Esophagus squamous epithelium (tissue), 5 donors: ENCODE measurements around the gene IGF1R. TPM values are rescaled to one million over a fixed set of nuclear protein-coding genes. Genes with fewer than 3 reads are reported as not detected.

Source experiments
- DNase-seq: peaks from one replicate; lab custom pipeline; 2025; lab: John Stamatoyannopoulos, UW
- H3K27ac ChIP-seq, 4 donors: fragments of 200-600 bp; sonication (generic); one replicate each; pipeline ENCODE4 v1.5.1; 2016 to 2019; ENCODE audit warnings: mild to moderate bottlenecking in 1 of 4
- H3K27me3 ChIP-seq, 4 donors: fragments of 200-600 bp; sonication (generic); 1 replicate in 3 of 4; 2 replicates in 1 of 4; pipeline versions ENCODE4 v1.5.1 to v1.6.0; 2017 to 2021; ENCODE audit warnings: antibody characterized with exemption in 1 of 4
- H3K36me3 ChIP-seq, 3 donors: fragments of 200-600 bp; sonication (generic); one replicate each; pipeline ENCODE4 v1.5.1; 2016 to 2019
- H3K4me1 ChIP-seq, 3 donors: fragments of 200-600 bp; sonication (generic); one replicate each; pipeline ENCODE4 v1.5.1; 2017 to 2019
- H3K4me3 ChIP-seq, 4 donors: fragments of 200-600 bp; sonication (generic); 1 replicate in 3 of 4; 2 replicates in 1 of 4; pipeline ENCODE4 v1.5.1; 2016 to 2019; ENCODE audit warnings: mild to moderate bottlenecking in 2 of 4, moderate library complexity in 1 of 4
- H3K9me3 ChIP-seq, 3 donors: fragments of 200-600 bp; sonication (generic); one replicate each; pipeline ENCODE4 v1.5.1; 2016 to 2019
- POLR2A ChIP-seq, 4 donors: fragments of 450-650 bp; IDR thresholded peaks; one replicate each; pipeline ENCODE4 v1.6.1; 2017; ENCODE audit warnings: antibody characterized with exemption in 4 of 4, mild to moderate bottlenecking in 4 of 4, moderate library complexity in 3 of 4
- WGBS, 2 donors: methylation state at CpG; one replicate each; pipeline ENCODE4 v1.1.5; 2018; 5-methylcytosine and 5-hydroxymethylcytosine counted together
- intact Hi-C: fragments of 100-400 bp; cut with DNase I; formaldehyde crosslinking; loops from one replicate; pipeline ENCODE4 v1.15.0; 2022
- total RNA-seq, 4 donors: library from RNA; depleted of rRNA; stranded (reverse); fragments of >200 nt; gene quantifications; one replicate each; pipeline ENCODE4 v1.1.0, GENCODE V29; 2016
- TF ChIP-seq, protein P1 (sequence below), 6 experiments: fragments of 450-650 bp in 4 of 6; fragments of 200-600 bp in 2 of 6; sonication (generic) in 2 of 6; IDR thresholded peaks; one replicate each; pipeline ENCODE4 v1.5.1; 2016 to 2019; ENCODE audit warnings: antibody characterized with exemption in 6 of 6, mild to moderate bottlenecking in 4 of 6, moderate library complexity in 4 of 6
- donor health status: DM: yes; HTN: yes; CAD: no.

IGF1R gene
- total RNA-seq, 4 donors from 2014 or later = 20.5 to 54.8 (median 40.4) TPM

- DNase-seq = no peak
- Histone ChIP-seq H3K9me3 (no peaks in the 10 kb centered on the region), H3K4me3 (peak overlapping the region; percentile 69 to 93 (median 82)), H3K27ac (peak overlapping the region; percentile 85 to 98 (median 96)), H3K27me3 (peaks cover 0 to 35% (median 0%) of the 10 kb centered on the region in 4 donors), H3K36me3 (no peaks in the 10 kb centered on the region), H3K4me1 (peaks cover 0 to 39% (median 2%) of the 10 kb centered on the region in 3 donors)
- intact Hi-C loops = loop anchor here (5.0 to 10.0 kb wide), 2 partner anchors 125 to 418 kb away; no protein-coding TSS in a partner anchor
- 0% methylated on average over 3 of the region's 77 CpGs for WGBS, 2 donors
- peak in 1 of 4 donors; percentile 10 for TF ChIP-seq POLR2A (IDR thresholded peaks at IDR 0.05)
- TF ChIP-seq, protein P1, sequence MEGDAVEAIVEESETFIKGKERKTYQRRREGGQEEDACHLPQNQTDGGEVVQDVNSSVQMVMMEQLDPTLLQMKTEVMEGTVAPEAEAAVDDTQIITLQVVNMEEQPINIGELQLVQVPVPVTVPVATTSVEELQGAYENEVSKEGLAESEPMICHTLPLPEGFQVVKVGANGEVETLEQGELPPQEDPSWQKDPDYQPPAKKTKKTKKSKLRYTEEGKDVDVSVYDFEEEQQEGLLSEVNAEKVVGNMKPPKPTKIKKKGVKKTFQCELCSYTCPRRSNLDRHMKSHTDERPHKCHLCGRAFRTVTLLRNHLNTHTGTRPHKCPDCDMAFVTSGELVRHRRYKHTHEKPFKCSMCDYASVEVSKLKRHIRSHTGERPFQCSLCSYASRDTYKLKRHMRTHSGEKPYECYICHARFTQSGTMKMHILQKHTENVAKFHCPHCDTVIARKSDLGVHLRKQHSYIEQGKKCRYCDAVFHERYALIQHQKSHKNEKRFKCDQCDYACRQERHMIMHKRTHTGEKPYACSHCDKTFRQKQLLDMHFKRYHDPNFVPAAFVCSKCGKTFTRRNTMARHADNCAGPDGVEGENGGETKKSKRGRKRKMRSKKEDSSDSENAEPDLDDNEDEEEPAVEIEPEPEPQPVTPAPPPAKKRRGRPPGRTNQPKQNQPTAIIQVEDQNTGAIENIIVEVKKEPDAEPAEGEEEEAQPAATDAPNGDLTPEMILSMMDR (IDR thresholded peaks at IDR 0.05) = peak in 5 of 6 experiments; percentile 19 to 90 (median 83)
Observed at GRCh38 chr15:98647026-98647773, 1.1 kb upstream of the IGF1R start.

DNA sequence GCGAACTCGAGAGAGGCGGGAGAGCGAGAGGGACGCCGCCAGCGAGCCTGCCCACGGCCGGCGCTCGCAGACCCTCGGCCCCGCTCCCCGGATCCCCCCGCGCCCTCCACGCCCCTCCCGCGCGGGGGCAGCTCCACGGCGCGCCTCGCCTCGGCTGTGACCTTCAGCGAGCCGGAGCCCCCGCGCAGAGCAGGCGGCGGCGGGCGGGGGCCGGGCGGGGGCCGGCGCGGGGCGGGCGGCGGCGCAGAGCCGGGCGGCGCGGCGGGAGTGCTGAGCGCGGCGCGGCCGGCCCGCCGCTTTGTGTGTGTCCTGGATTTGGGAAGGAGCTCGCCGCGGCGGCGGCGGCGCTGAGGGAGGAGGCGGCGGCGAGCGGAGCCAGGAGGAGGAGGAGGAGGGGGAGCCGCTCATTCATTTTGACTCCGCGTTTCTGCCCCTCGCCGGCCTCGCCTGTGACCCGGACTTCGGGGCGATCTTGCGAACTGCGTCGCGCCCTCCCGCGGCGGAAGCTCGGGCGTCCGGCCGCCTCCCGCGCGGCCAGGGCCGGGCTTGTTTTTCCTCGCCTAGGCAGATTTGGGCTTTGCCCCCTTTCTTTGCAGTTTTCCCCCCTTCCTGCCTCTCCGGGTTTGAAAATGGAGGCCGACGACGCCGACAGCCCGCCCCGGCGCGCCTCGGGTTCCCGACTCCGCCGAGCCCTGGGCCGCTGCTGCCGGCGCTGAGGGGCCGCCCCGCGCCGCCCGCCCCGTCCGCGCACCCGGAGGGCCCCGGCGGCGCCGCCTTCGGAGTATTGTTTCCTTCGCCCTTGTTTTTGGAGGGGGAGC, 524 bp downstream of the IGF1R start:
- Histone ChIP-seq H3K4me3 (peak overlapping the region; percentile 69 to 93 (median 82)), H3K27me3 (peaks cover 0 to 28% (median 0%) of the 10 kb centered on the region in 4 donors), H3K9me3 (no peaks in the 10 kb centered on the region), H3K27ac (peak overlapping the region; percentile 91 to 98 (median 96)), H3K4me1 (peaks cover 0 to 56% (median 12%) of the 10 kb centered on the region in 3 donors), H3K36me3 (no peaks in the 10 kb centered on the region)
- intact Hi-C loops = loop anchor here (5.0 to 10.0 kb wide), 2 partner anchors 127 to 416 kb away; no protein-coding TSS in a partner anchor
- DNase-seq = no peak
- TF ChIP-seq, protein P1 (IDR thresholded peaks at IDR 0.05) = no peak
- no peak for TF ChIP-seq POLR2A (IDR thresholded peaks at IDR 0.05)
- 0% methylated on average over 8 of the region's 121 CpGs; no CpG with 5 or more reads in 1 of the 2 donors for WGBS, 2 donors

DNA sequence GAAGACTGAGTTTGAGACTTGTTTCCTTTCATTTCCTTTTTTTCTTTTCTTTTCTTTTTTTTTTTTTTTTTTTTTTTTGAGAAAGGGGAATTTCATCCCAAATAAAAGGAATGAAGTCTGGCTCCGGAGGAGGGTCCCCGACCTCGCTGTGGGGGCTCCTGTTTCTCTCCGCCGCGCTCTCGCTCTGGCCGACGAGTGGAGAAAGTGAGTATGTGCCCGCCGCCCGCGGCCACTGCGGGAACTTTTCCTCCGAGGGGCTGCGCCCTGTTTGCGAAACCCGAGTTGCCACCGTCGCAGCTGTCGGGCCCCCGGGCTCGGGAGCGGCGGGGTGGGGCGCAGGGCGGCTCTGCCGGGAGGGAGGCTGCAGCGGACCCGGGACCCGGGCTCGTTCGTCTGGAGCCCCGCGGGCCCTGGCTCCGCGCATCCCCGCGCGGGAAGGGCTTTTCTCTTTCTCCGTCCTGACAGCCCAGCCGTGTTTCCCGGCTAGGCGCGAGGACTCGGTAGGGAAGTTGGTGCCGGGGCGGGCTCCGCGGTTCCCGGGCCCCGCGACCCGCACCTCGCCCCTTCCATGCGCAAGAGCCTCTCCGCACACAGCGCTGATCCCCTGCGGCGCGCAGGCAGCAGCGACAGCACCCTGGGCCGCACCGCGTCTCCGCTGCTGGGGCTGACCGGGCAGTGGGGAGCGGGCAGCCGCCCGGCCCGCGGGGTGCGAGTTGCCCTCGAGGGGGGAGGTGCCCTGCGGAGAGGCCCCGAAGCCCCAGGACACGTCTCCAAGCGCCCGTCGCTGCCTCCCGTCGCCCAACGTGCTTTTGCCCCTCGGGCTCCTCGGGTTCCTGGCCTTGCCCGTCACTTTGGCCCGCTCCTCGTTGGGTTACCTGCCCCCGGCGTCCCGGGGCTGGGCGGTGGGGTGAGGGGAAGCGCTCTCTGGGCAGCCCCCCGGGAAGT, 1.4 kb downstream of the IGF1R start:
- TF ChIP-seq, protein P1 (IDR thresholded peaks at IDR 0.05) = peak in 3 of 6 experiments; percentile 7 to 36 (median 27)
- TF ChIP-seq POLR2A (IDR thresholded peaks at IDR 0.05) = no peak
- no peaks in the 10 kb centered on the region for H3K9me3 ChIP-seq
- H3K36me3 ChIP-seq = no peaks in the 10 kb centered on the region
- intact Hi-C loops = loop anchor here (5.0 to 10.0 kb wide), 2 partner anchors 127 to 415 kb away; no protein-coding TSS in a partner anchor
- H3K4me1 ChIP-seq = peaks cover 0 to 64% (median 16%) of the 10 kb centered on the region in 3 donors
- 0% methylated on average over 12 of the region's 94 CpGs; no CpG with 5 or more reads in 1 of the 2 donors for WGBS, 2 donors
- peak overlapping the region; percentile 69 to 93 (median 82) for H3K4me3 ChIP-seq
- peaks cover 0 to 22% (median 0%) of the 10 kb centered on the region in 4 donors for H3K27me3 ChIP-seq
- DNase-seq = no peak
- H3K27ac ChIP-seq = peak overlapping the region; percentile 91 to 98 (median 96)

DNA sequence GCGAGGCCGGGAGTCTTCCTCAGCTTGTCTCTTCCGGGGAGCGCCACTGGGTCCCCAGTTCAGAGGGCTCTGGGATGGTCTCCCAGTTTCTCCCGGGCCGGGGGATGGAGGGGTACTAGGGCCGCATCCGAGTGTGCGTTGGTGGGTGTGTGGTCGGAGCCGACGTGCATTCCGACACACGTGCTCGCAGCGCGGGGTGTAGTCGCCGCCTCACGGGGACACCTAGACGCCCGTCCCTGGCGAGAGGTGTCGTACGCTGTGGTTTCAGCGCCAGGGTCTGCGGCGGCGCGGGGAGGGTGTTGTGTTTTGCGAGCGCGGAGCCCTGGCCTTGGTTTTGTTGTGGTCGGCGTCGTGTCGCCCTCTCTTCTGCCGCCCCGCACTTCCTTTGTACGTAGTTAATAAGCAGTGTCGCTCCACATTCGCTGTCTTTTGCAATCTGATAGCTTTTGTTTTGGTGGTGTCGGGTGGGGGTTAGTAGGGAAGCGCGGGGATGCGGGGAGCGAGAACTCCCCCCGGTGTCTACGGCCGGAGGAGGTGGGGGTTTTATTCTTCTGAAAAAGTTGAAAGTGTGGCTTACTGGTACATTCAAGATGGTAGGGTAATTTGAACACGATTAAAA, 2.2 kb downstream of the IGF1R start:
- Histone ChIP-seq H3K4me1 (peaks cover 0 to 70% (median 18%) of the 10 kb centered on the region in 3 donors), H3K4me3 (peak overlapping the region; percentile 69 to 93 (median 82)), H3K36me3 (no peaks in the 10 kb centered on the region), H3K27me3 (peaks cover 0 to 14% (median 0%) of the 10 kb centered on the region in 4 donors), H3K27ac (peak overlapping the region; percentile 91 to 98 (median 96)), H3K9me3 (no peaks in the 10 kb centered on the region)
- 0 to 1% methylated on average over 21 to 31 of the region's 51 CpGs for WGBS, 2 donors
- TF ChIP-seq POLR2A (IDR thresholded peaks at IDR 0.05) = peak in 2 of 4 donors; percentile 30 to 41
- TF ChIP-seq, protein P1 (IDR thresholded peaks at IDR 0.05) = no peak
- no peak for DNase-seq
- intact Hi-C loops = no loop called here
